Peyer's patch (tissue), 4 donors: ENCODE results near the gene NXPH4.

ENCODE experiments used
- POLR2A ChIP-seq, 2 donors: fragments of 450-650 bp; IDR thresholded peaks; one replicate each; pipeline ENCODE4 v1.5.1; 2017; ENCODE audit warnings: antibody characterized with exemption in 2 of 2, mild to moderate bottlenecking in 2 of 2, moderate library complexity in 2 of 2
- TF ChIP-seq, protein P1 (sequence below), 6 experiments: fragments of 450-650 bp in 4 of 6; fragments of 200-600 bp in 2 of 6; sonication (generic) in 1 of 6; IDR thresholded peaks; one replicate each; pipeline ENCODE4 v1.5.1; 2017 to 2019; ENCODE audit warnings: antibody characterized with exemption in 6 of 6, mild to moderate bottlenecking in 3 of 6, moderate library complexity in 1 of 6

DNA sequence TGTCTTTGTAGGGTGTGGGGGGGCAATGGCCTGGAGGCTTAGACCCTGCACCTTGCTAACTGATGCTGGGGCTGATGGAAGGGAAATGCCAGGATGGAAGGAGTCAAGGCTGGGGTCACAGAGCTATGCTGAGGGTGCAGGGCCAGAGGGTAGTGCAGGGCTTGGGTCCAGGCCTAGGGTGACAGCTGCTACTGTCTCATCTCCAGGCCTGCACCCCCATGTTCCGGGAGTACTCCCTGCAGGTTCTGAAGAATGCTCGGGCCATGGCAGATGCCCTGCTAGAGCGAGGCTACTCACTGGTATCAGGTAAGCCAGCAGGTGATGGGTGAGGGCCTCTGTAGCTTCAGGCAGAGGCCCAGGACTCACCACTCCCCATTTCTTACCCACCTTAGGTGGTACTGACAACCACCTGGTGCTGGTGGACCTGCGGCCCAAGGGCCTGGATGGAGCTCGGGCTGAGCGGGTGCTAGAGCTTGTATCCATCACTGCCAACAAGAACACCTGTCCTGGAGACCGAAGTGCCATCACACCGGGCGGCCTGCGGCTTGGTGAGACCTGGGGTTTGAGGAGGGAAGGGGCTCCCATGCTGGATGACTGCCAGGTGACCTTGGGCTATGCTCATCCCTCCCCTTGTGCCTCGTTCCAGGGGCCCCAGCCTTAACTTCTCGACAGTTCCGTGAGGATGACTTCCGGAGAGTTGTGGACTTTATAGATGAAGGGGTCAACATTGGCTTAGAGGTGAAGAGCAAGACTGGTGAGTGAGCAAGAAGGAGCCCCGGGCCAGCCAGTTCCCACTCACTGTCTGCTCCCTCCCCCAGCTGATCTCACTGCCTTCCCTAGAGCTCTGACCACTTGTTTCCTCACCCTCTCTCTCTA lies 17.0 kb downstream of the NXPH4 start:
- TF ChIP-seq, protein P1, sequence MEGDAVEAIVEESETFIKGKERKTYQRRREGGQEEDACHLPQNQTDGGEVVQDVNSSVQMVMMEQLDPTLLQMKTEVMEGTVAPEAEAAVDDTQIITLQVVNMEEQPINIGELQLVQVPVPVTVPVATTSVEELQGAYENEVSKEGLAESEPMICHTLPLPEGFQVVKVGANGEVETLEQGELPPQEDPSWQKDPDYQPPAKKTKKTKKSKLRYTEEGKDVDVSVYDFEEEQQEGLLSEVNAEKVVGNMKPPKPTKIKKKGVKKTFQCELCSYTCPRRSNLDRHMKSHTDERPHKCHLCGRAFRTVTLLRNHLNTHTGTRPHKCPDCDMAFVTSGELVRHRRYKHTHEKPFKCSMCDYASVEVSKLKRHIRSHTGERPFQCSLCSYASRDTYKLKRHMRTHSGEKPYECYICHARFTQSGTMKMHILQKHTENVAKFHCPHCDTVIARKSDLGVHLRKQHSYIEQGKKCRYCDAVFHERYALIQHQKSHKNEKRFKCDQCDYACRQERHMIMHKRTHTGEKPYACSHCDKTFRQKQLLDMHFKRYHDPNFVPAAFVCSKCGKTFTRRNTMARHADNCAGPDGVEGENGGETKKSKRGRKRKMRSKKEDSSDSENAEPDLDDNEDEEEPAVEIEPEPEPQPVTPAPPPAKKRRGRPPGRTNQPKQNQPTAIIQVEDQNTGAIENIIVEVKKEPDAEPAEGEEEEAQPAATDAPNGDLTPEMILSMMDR (IDR thresholded peaks at IDR 0.05): no peak
- TF ChIP-seq POLR2A (IDR thresholded peaks at IDR 0.05): no peak
